Measurements from ENCODE around the gene SH3BP5L.

DNA sequence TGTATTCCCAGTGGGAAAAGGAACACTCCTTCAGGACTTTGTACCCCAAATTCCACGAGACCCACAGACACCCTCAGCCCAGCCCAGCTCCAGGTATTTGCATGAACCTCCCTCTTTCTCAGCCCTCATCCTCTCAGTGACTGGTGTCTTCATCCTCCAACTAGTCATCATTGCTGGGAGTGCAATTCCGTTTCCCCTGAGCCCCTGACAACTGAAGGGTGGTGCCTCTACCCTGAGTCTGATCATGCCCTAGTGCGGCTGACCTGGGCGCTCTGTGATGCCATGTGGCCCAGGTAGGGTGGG is 36.9 kb upstream of the SH3BP5L start:
- TF ChIP-seq POLR2A (IDR thresholded peaks at IDR 0.05) (no peak), POLR2AphosphoS5 (IDR thresholded peaks at IDR 0.05) (no peak)
- TF ChIP-seq, protein P1, sequence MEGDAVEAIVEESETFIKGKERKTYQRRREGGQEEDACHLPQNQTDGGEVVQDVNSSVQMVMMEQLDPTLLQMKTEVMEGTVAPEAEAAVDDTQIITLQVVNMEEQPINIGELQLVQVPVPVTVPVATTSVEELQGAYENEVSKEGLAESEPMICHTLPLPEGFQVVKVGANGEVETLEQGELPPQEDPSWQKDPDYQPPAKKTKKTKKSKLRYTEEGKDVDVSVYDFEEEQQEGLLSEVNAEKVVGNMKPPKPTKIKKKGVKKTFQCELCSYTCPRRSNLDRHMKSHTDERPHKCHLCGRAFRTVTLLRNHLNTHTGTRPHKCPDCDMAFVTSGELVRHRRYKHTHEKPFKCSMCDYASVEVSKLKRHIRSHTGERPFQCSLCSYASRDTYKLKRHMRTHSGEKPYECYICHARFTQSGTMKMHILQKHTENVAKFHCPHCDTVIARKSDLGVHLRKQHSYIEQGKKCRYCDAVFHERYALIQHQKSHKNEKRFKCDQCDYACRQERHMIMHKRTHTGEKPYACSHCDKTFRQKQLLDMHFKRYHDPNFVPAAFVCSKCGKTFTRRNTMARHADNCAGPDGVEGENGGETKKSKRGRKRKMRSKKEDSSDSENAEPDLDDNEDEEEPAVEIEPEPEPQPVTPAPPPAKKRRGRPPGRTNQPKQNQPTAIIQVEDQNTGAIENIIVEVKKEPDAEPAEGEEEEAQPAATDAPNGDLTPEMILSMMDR (IDR thresholded peaks at IDR 0.05) = no peak

Measured in gastroesophageal sphincter (tissue), 3 donors.